ENCODE results near the gene CHD1.

CHD1 gene

GRCh38 chr5:98935206-98935605 is 6.4 kb upstream of the CHD1 start:
- no peak for DNase-seq (ENCODE audit: low spot score)

GRCh38 chr5:98934546-98934945 is 5.7 kb upstream of the CHD1 start:
- no peak for DNase-seq (ENCODE audit: low spot score)

- peak; percentile 34 for DNase-seq (ENCODE audit: low spot score)
Measured at GRCh38 chr5:98933445-98934072, 4.8 kb upstream of the CHD1 start.

- DNase-seq (ENCODE audit: low spot score): no peak
Measured at GRCh38 chr5:98930972-98931762, 2.4 kb upstream of the CHD1 start.

GRCh38 chr5:98929710-98930298 is 997 bp upstream of the CHD1 start:
- peak; percentile 91 for DNase-seq (ENCODE audit: low spot score)

GRCh38 chr5:98927989-98928872 is 576 bp downstream of the CHD1 start:
- no peak for DNase-seq (ENCODE audit: low spot score)

- DNase-seq (ENCODE audit: low spot score): peak; percentile 74
Measured at GRCh38 chr5:98927242-98927988, 1.4 kb downstream of the CHD1 start.

GRCh38 chr5:98923966-98924365 is 4.8 kb downstream of the CHD1 start:
- no peak for DNase-seq (ENCODE audit: low spot score)

- DNase-seq (ENCODE audit: low spot score): no peak
Measured at GRCh38 chr5:98921947-98922505, 6.8 kb downstream of the CHD1 start.

GRCh38 chr5:98917433-98917832 is 11.4 kb downstream of the CHD1 start:
- DNase-seq (ENCODE audit: low spot score): no peak

GRCh38 chr5:98916540-98916939 is 12.3 kb downstream of the CHD1 start:
- DNase-seq (ENCODE audit: low spot score): no peak

GRCh38 chr5:98913911-98914310 is 14.9 kb downstream of the CHD1 start:
- DNase-seq (ENCODE audit: low spot score): no peak

GRCh38 chr5:98911280-98912040 is 17.3 kb downstream of the CHD1 start:
- DNase-seq (ENCODE audit: low spot score): no peak

- no peak for DNase-seq (ENCODE audit: low spot score)
Measured at GRCh38 chr5:98909363-98909762, 19.4 kb downstream of the CHD1 start.

- DNase-seq (ENCODE audit: low spot score): no peak
Measured at GRCh38 chr5:98907951-98908350, 20.9 kb downstream of the CHD1 start.

- DNase-seq (ENCODE audit: low spot score): no peak
Measured at GRCh38 chr5:98906756-98907355, 22.0 kb downstream of the CHD1 start.

GRCh38 chr5:98905857-98906688 is 22.7 kb downstream of the CHD1 start:
- DNase-seq (ENCODE audit: low spot score): peak; percentile 53

GRCh38 chr5:98904780-98905179 is 24.0 kb downstream of the CHD1 start:
- no peak for DNase-seq (ENCODE audit: low spot score)

GRCh38 chr5:98902733-98903132 is 26.1 kb downstream of the CHD1 start:
- no peak for DNase-seq (ENCODE audit: low spot score)
